GM13976 (cell line): ENCODE results near the gene CHST10.

Experiments used
- DNase-seq: peaks from one replicate; pipeline ENCODE4 v3.0.0; 2012; ENCODE audit warnings: low spot score
- in situ Hi-C: fragments of 300-500 bp; cut with MboI; formaldehyde crosslinking; loops from one replicate; pipeline ENCODE4 v1.12.0; 2022; ENCODE audit warnings: low sequenced_read_pairs, mixed read lengths, inconsistent platforms; ENCODE audit not compliant: unreplicated experiment
- TF ChIP-seq, protein P1 (sequence below): IDR thresholded peaks from 2 replicates; pipeline ENCODE4 v1.5.1; 2012; ENCODE audit warnings: borderline replicate concordance, mild to moderate bottlenecking; ENCODE audit not compliant: insufficient read depth; ENCODE audit errors: extremely low read depth, missing control alignments, control extremely low read depth

The CHST10 gene

DNA sequence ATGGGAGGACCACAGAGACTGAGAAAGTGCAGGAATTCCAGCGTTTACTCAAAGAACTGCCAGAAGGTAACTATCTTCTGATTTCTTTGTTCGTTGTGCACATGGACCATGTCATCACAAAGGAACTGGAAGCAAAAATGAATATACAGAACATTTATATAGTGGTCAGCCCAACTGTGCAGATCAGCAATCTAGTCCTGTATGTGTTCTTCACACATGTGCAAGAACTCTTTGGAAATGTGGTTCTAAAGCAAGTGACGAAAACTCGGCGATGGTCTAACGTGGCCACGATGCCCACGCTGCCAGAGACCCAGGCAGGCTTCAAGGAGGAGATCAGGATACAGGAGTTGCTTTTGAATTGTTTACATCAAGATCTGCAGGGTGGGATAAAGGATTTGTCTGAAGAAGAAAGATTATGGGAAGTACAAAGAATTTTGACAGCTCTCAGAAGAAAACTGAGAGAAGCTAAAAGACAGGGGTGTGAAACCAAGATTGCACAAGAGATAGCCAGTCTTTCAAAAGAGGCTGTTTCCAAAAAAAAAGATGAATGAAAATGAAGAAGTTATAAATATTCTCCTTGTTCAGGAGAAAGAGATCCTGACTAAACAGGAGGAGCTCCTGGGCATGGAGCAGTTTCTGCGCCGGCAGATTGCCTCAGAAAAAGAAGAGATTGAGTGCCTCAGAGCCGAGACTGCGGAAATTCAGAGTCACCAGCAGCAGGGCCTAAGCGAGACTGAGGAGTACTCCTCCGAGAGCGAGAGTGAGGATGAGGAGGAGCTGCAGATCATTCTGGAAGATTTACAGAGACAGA is 8.3 kb upstream of the CHST10 start:
- TF ChIP-seq, protein P1, sequence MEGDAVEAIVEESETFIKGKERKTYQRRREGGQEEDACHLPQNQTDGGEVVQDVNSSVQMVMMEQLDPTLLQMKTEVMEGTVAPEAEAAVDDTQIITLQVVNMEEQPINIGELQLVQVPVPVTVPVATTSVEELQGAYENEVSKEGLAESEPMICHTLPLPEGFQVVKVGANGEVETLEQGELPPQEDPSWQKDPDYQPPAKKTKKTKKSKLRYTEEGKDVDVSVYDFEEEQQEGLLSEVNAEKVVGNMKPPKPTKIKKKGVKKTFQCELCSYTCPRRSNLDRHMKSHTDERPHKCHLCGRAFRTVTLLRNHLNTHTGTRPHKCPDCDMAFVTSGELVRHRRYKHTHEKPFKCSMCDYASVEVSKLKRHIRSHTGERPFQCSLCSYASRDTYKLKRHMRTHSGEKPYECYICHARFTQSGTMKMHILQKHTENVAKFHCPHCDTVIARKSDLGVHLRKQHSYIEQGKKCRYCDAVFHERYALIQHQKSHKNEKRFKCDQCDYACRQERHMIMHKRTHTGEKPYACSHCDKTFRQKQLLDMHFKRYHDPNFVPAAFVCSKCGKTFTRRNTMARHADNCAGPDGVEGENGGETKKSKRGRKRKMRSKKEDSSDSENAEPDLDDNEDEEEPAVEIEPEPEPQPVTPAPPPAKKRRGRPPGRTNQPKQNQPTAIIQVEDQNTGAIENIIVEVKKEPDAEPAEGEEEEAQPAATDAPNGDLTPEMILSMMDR = no peak
- no peak for DNase-seq
- in situ Hi-C loops = loop anchor here (25.0 kb wide), 1 partner anchor 562 kb away; no protein-coding TSS in a partner anchor

DNA sequence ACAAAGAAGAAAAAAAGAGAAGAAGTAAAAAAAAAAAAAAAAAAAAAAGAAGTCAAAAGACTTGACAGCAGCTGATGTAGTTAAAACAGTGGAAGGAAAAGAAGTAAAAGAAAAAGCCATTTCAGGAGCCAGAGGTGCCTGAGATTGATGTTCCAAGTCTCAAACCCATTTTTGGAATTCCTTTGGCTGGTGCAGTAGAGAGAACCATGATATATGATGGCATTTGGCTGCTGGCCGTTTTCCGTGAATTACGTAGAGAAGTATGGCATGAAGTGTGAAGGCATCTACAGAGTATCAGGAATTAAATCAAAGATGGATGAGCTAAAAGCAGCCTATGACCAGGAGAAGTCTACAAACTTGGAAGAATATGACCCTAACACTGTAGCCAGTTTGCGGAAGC is 7.6 kb upstream of the CHST10 start:
- DNase-seq = no peak
- TF ChIP-seq, protein P1 = no peak
- in situ Hi-C loops = loop anchor here (25.0 kb wide), 1 partner anchor 562 kb away; no protein-coding TSS in a partner anchor

DNA sequence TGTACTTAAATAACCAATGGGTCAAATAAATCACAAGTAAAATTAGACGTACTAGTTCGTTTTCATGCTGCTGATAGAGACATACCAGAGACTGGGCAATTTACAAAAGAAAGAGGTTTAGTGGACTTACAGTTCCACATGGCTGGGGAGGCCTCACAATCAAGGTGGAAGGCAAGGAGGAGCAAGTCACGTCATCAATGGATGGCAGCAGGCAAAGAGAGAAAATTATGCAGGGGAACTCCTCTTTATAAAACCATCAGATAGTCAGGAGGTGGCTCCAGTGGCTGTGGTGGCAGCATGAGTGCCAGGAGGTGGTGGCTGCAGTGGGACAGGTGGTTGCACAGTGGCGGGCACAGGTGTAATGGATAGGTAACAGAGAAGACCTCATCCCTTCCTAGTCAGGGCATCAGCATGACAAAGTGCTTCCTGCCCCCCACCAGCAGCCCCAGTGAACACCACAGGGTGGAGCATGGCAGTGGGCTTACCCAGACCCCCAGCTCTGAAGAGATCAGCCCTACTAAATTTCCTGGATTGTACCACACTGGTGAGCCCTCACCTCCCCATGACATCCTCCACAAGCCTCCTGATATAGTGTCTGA is 6.9 kb upstream of the CHST10 start:
- TF ChIP-seq, protein P1 = no peak
- in situ Hi-C loops = no loop called here
- DNase-seq = no peak

DNA sequence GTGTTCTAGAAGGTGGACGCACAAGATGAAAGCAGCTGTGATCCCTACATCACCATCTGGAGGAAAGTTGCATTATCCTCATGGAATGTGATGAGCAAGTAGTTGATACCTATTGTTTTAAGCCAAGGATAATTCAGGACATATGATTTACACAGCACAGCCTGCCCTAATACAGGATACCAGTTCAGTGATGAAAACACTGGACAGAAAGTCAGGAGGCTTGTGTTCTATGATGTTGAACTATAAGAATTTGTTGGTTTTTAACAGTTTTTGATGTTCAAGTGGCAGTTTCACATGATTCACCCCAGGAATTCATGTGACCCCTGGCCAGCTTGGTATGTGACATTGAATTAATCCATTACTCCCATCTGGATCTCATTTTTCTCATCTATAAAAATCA is 6.2 kb upstream of the CHST10 start:
- no peak for DNase-seq
- TF ChIP-seq, protein P1 = no peak
- in situ Hi-C loops = no loop called here

DNA sequence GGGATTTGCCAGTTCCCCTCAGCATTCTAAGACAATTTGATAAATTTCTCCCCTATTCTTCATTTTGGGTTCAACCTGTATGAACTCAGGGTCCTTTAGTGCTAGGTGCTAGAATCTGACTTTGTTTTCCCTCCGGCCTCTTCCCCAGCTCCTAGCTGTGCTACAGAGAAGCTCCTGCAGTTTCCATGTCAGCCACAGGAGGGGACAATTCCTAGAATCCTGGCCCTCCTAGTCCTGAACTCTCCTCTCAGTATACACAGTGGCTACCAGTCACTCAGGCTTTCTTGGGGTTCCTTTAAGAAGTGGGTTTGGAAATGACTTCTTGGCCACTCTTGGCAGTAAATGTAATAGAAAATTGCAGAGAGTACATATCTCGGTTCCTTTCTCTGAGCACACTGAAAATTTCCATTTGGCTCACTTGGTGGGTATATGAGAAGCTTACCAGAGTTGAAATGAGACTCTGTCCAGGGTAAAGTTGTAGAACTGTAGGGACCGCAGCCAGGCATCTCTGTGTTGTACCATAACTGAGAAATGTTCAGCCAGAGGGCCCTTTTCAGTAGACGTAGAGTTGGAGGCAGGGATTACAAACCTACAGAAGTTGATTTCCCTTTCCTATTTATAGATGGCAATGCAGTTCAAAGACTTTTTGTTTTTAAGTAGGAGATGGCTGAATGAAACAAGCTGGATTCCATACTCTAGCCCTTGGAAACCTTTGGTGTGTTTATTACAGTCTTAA is 5.0 kb upstream of the CHST10 start:
- in situ Hi-C loops = no loop called here
- DNase-seq = no peak
- TF ChIP-seq, protein P1 = no peak

DNA sequence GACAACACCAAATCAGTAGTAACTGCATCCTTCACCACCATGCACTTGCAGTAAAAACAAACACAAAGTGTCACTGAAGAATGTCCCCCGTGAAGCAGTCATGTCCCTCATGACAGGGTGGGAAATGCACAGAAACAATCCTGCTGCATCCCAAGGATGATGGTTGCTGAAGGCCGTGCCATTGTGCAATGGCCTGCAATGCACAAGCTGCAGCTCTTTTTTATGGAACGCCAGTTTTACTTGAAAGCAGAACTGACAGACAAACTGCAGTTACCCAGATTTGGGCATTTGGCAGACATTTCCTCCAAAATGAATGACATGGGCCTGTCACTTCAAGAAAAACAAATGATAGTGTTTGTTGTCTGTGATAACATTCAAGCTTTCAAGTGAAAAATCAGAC is 2.4 kb upstream of the CHST10 start:
- TF ChIP-seq, protein P1 = no peak
- in situ Hi-C loops = no loop called here
- DNase-seq = no peak
